NB4 (cell line): ENCODE data around the gene GPANK1.

Experiments
- CTCF ChIP-seq: IDR thresholded peaks from one replicate; pipeline ENCODE4 v1.5.1; 2012; ENCODE audit warnings: low read depth, low read length
- POLR2A ChIP-seq: IDR thresholded peaks from 2 replicates; pipeline ENCODE4 v1.6.1; 2011; ENCODE audit warnings: mild to moderate bottlenecking; ENCODE audit not compliant: insufficient read length; ENCODE audit errors: extremely low read depth

- TF ChIP-seq CTCF = no peak
- no peak for TF ChIP-seq POLR2A
These were observed 36.1 kb upstream of the GPANK1 start for GRCh38 chr6:31700740-31701401.
